GM23338 (cell line): ENCODE measurements around the gene IQSEC2. TPM values are rescaled to one million over a fixed set of nuclear protein-coding genes. Genes with fewer than 3 reads are reported as not detected.

ENCODE experiments used
- ATAC-seq: fragments of 200-7000 bp; cut with Tn5 transposase; 3 replicates; pipeline ENCODE4 v1.9.1; 2020
- DNase-seq: peaks from one replicate; pipeline ENCODE4 v3.0.0-alpha.2; 2015; ENCODE audit warnings: low spot score
- H2AFZ ChIP-seq: fragments of 200-600 bp; sonication (generic); 2 replicates; pipeline ENCODE4 v1.8.0; 2016; ENCODE audit warnings: antibody characterized with exemption, mild to moderate bottlenecking, moderate library complexity
- H3F3A ChIP-seq: fragments of 200-600 bp; sonication (generic); replicated peaks from 2 replicates; pipeline ENCODE4 v1.8.0; 2017; ENCODE audit warnings: antibody characterized with exemption, mixed run types, low read depth
- H3K27ac ChIP-seq: fragments of 200-600 bp; sonication (generic); 2 replicates; pipeline ENCODE4 v1.6.1; 2016; ENCODE audit warnings: low read depth
- H3K27me3 ChIP-seq: fragments of 200-600 bp; sonication (generic); 2 replicates; pipeline ENCODE4 v1.8.0; 2016; ENCODE audit warnings: mild to moderate bottlenecking, mixed run types, moderate library complexity; ENCODE audit not compliant: insufficient read depth
- H3K36me3 ChIP-seq: fragments of 200-600 bp; sonication (generic); 2 replicates; pipeline ENCODE4 v1.8.0; 2016; ENCODE audit warnings: mild to moderate bottlenecking; ENCODE audit not compliant: insufficient read depth
- H3K4me1 ChIP-seq: fragments of 200-600 bp; sonication (generic); 2 replicates; pipeline ENCODE4 v1.8.0; 2016; ENCODE audit warnings: mild to moderate bottlenecking, moderate library complexity; ENCODE audit not compliant: insufficient read depth
- H3K4me2 ChIP-seq: fragments of 200-600 bp; sonication (generic); 2 replicates; pipeline ENCODE4 v1.7.1; 2017; ENCODE audit warnings: mixed run types
- H3K4me3 ChIP-seq: fragments of 200-600 bp; sonication (generic); 2 replicates; pipeline ENCODE4 v1.6.1; 2016; ENCODE audit warnings: mixed run types
- H3K79me2 ChIP-seq: fragments of 200-600 bp; sonication (generic); replicated peaks from 2 replicates; pipeline ENCODE4 v1.8.0; 2017; ENCODE audit warnings: mild to moderate bottlenecking; ENCODE audit not compliant: insufficient read depth
- H3K9me2 ChIP-seq: fragments of 200-600 bp; sonication (generic); 2 replicates; pipeline ENCODE4 v1.8.0; 2017; ENCODE audit not compliant: insufficient read depth
- H4K20me1 ChIP-seq: fragments of 200-600 bp; sonication (generic); replicated peaks from 2 replicates; pipeline ENCODE4 v1.8.0; 2017; ENCODE audit warnings: mild to moderate bottlenecking; ENCODE audit not compliant: insufficient read depth
- H3K27ac Mint-ChIP-seq: 2 replicates; pipeline ENCODE4 v1.8.0; 2020; ENCODE audit warnings: inconsistent platforms, mild to moderate bottlenecking, moderate library complexity, mixed read lengths
- H3K27me3 Mint-ChIP-seq: 3 replicates; pipeline ENCODE4 v1.8.0; 2022; ENCODE audit warnings: low read depth, mild to moderate bottlenecking, moderate library complexity, mixed read lengths, inconsistent platforms; ENCODE audit not compliant: insufficient read depth, poor library complexity
- H3K36me3 Mint-ChIP-seq: 3 replicates; pipeline ENCODE4 v1.8.0; 2021; ENCODE audit warnings: low read depth, mild to moderate bottlenecking, inconsistent platforms, moderate library complexity, mixed read lengths
- H3K4me1 Mint-ChIP-seq: 3 replicates; pipeline ENCODE4 v1.8.0; 2020; ENCODE audit warnings: mild to moderate bottlenecking, inconsistent platforms, mixed read lengths
- H3K4me3 Mint-ChIP-seq: 3 replicates; pipeline ENCODE4 v1.8.0; 2021; ENCODE audit warnings: moderate library complexity, mild to moderate bottlenecking, inconsistent platforms, mixed read lengths
- H3K9me3 Mint-ChIP-seq: 3 replicates; pipeline ENCODE4 v1.8.0; 2020; ENCODE audit warnings: moderate library complexity, mild to moderate bottlenecking, inconsistent platforms, mixed read lengths
- EZH2phosphoT487 ChIP-seq: fragments of 200-600 bp; sonication (generic); IDR thresholded peaks from one replicate; pipeline ENCODE4 v1.8.1; 2018; ENCODE audit warnings: antibody characterized with exemption; ENCODE audit not compliant: unreplicated experiment
- NANOG ChIP-seq: IDR thresholded peaks from 2 replicates; pipeline ENCODE4 v1.6.1; 2016; ENCODE audit warnings: antibody characterized with exemption, borderline replicate concordance
- polyA plus RNA-seq: library from polyadenylated mRNA; unstranded; fragments of >200 nt; fragmentation: Nextera tagmentation; extraction: Ambion mirVana; gene quantifications from 2 replicates; pipeline ENCODE4 v1.2.1, GENCODE V29; 2016
- total RNA-seq: library from RNA; depleted of rRNA; stranded (reverse); fragments of >200 nt; shearing (Covaris generic); gene quantifications from 2 replicates; pipeline ENCODE4 v1.2.3, GENCODE V29; 2014
- TF ChIP-seq, protein P1 (sequence below): fragments of 250-450 bp; sonication (Bioruptor Pico); IDR thresholded peaks from 2 replicates; pipeline ENCODE4 v1.5.0; 2020; ENCODE audit warnings: mild to moderate bottlenecking, moderate library complexity
- TF ChIP-seq, protein P2 (sequence below), 2 experiments: fragments of 200-600 bp in 1 of 2; sonication (generic) in 1 of 2; conservative IDR thresholded peaks; 2 replicates each; pipeline versions ENCODE4 v1.5.1 to v1.6.1; 2016 to 2017; ENCODE audit warnings: antibody characterized with exemption in 2 of 2, low read depth in 2 of 2, mild to moderate bottlenecking in 2 of 2, moderate library complexity in 1 of 2

IQSEC2 gene
- total and polyA plus RNA-seq, 2 experiments from 2014 or later = 12.3 to 92.2 TPM

DNA sequence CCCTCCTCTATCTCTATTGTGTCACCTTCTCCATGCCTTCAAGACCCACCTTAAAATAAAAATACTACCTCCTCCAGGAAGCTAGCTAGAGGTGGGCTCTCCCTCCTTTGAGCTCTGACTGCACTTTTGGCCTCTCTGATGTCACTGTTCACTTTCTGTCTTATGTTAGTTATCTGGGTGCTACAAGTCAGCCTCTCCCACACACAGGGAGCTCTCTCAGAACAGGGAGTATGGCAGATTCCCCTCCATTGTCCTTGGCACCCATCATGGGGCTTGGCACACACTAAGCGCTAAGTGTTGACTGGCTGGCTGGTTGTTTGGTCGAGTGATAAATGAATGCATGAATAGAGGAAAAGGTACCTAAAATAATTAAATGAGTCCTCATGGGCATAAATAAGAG, 35.2 kb downstream of the IQSEC2 start (continued):
- TF ChIP-seq, protein P1, sequence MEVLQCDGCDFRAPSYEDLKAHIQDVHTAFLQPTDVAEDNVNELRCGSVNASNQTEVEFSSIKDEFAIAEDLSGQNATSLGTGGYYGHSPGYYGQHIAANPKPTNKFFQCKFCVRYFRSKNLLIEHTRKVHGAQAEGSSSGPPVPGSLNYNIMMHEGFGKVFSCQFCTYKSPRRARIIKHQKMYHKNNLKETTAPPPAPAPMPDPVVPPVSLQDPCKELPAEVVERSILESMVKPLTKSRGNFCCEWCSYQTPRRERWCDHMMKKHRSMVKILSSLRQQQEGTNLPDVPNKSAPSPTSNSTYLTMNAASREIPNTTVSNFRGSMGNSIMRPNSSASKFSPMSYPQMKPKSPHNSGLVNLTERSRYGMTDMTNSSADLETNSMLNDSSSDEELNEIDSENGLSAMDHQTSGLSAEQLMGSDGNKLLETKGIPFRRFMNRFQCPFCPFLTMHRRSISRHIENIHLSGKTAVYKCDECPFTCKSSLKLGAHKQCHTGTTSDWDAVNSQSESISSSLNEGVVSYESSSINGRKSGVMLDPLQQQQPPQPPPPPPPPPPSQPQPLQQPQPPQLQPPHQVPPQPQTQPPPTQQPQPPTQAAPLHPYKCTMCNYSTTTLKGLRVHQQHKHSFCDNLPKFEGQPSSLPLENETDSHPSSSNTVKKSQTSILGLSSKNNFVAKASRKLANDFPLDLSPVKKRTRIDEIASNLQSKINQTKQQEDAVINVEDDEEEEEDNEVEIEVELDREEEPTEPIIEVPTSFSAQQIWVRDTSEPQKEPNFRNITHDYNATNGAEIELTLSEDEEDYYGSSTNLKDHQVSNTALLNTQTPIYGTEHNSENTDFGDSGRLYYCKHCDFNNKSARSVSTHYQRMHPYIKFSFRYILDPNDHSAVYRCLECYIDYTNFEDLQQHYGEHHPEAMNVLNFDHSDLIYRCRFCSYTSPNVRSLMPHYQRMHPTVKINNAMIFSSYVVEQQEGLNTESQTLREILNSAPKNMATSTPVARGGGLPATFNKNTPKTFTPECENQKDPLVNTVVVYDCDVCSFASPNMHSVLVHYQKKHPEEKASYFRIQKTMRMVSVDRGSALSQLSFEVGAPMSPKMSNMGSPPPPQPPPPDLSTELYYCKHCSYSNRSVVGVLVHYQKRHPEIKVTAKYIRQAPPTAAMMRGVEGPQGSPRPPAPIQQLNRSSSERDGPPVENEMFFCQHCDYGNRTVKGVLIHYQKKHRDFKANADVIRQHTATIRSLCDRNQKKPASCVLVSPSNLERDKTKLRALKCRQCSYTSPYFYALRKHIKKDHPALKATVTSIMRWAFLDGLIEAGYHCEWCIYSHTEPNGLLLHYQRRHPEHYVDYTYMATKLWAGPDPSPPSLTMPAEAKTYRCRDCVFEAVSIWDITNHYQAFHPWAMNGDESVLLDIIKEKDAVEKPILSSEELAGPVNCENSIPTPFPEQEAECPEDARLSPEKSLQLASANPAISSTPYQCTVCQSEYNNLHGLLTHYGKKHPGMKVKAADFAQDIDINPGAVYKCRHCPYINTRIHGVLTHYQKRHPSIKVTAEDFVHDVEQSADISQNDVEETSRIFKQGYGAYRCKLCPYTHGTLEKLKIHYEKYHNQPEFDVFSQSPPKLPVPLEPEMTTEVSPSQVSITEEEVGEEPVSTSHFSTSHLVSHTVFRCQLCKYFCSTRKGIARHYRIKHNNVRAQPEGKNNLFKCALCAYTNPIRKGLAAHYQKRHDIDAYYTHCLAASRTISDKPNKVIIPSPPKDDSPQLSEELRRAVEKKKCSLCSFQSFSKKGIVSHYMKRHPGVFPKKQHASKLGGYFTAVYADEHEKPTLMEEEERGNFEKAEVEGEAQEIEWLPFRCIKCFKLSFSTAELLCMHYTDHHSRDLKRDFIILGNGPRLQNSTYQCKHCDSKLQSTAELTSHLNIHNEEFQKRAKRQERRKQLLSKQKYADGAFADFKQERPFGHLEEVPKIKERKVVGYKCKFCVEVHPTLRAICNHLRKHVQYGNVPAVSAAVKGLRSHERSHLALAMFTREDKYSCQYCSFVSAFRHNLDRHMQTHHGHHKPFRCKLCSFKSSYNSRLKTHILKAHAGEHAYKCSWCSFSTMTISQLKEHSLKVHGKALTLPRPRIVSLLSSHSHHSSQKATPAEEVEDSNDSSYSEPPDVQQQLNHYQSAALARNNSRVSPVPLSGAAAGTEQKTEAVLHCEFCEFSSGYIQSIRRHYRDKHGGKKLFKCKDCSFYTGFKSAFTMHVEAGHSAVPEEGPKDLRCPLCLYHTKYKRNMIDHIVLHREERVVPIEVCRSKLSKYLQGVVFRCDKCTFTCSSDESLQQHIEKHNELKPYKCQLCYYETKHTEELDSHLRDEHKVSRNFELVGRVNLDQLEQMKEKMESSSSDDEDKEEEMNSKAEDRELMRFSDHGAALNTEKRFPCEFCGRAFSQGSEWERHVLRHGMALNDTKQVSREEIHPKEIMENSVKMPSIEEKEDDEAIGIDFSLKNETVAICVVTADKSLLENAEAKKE (CRISPR knock-in tag) = no peak
- no peak for TF ChIP-seq NANOG

DNA sequence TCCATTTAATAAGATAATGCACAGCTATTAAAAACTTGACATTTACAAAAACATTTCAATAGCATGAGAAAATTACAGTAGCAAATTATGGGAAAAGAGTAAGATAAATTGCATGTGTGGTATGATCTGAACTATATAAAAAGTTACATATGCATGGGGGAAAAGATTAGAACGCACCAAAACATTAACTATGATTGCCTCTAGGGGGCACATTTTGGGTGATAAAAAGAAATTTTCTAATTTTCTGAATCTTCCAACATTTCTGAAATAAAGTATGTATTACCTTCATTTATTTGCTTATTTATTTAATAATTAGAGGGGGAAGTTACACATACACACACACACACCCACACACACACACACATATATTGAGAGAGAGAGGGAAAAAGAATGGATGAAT, 36.8 kb downstream of the IQSEC2 start:
- TF ChIP-seq EZH2phosphoT487 = no peak
- TF ChIP-seq, protein P2, sequence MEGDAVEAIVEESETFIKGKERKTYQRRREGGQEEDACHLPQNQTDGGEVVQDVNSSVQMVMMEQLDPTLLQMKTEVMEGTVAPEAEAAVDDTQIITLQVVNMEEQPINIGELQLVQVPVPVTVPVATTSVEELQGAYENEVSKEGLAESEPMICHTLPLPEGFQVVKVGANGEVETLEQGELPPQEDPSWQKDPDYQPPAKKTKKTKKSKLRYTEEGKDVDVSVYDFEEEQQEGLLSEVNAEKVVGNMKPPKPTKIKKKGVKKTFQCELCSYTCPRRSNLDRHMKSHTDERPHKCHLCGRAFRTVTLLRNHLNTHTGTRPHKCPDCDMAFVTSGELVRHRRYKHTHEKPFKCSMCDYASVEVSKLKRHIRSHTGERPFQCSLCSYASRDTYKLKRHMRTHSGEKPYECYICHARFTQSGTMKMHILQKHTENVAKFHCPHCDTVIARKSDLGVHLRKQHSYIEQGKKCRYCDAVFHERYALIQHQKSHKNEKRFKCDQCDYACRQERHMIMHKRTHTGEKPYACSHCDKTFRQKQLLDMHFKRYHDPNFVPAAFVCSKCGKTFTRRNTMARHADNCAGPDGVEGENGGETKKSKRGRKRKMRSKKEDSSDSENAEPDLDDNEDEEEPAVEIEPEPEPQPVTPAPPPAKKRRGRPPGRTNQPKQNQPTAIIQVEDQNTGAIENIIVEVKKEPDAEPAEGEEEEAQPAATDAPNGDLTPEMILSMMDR (conservative IDR thresholded peaks at IDR 0.05; ENCODE audit: low read depth in 2 of 2) = peak in 1 of 2 experiments; percentile 45; a peak in 2 of 4 replicates
- no peak for DNase-seq
- Histone ChIP-seq H2AFZ (no peak overlapping the region), H4K20me1 (no peaks in the 10 kb centered on the region), H3K79me2 (no peaks in the 10 kb centered on the region), H3F3A (no peaks in the 10 kb centered on the region), H3K4me2 (no peak overlapping the region), H3K27ac (no peak overlapping the region), H3K9me2 (no peaks in the 10 kb centered on the region), H3K4me1 (no peaks in the 10 kb centered on the region), H3K27me3 (no peaks in the 10 kb centered on the region), H3K4me3 (no peak overlapping the region), H3K36me3 (peaks cover 5% of the 10 kb centered on the region; the same call in 1 of the 2 replicates)
- H3K27me3 Mint-ChIP-seq = no peaks in the 10 kb centered on the region
- H3K27ac Mint-ChIP-seq = no peak overlapping the region
- no peaks in the 10 kb centered on the region for H3K4me1 Mint-ChIP-seq
- H3K4me3 Mint-ChIP-seq = no peak overlapping the region
- no peaks in the 10 kb centered on the region for H3K9me3 Mint-ChIP-seq
- H3K36me3 Mint-ChIP-seq = peaks cover 26% of the 10 kb centered on the region
- ATAC-seq = no peak
